Activated CD8-positive, alpha-beta memory T cell treated with anti-CD3 and anti-CD28 coated beads, Interleukin-2, amount 50 U/mL, for 24 hours (primary cell): Measurements from ENCODE around the gene NTM.

ENCODE experiments used
- DNase-seq: peaks from one replicate; pipeline ENCODE4 v3.0.0-alpha.2; 2020; ENCODE audit errors: extremely low read depth

NTM gene

GRCh38 chr11:132256528-132257279, 886.3 kb downstream of the NTM start:
- DNase-seq: no peak

- DNase-seq: no peak
These were observed 887.5 kb downstream of the NTM start for GRCh38 chr11:132257871-132258270.

GRCh38 chr11:132258875-132259274, 888.5 kb downstream of the NTM start:
- DNase-seq: no peak

- no peak for DNase-seq
These were observed 890.2 kb downstream of the NTM start for GRCh38 chr11:132260636-132261035.

GRCh38 chr11:132263241-132263640, 892.8 kb downstream of the NTM start:
- DNase-seq: no peak

GRCh38 chr11:132263875-132264274, 893.5 kb downstream of the NTM start:
- DNase-seq: no peak

GRCh38 chr11:132264616-132265015, 894.2 kb downstream of the NTM start:
- DNase-seq: no peak

GRCh38 chr11:132278801-132279574, 908.6 kb downstream of the NTM start:
- no peak for DNase-seq

- no peak for DNase-seq
These were observed 913.6 kb downstream of the NTM start for GRCh38 chr11:132284048-132284447.

- DNase-seq: no peak
These were observed 914.2 kb downstream of the NTM start for GRCh38 chr11:132284611-132285010.

- DNase-seq: no peak
These were observed 915.2 kb downstream of the NTM start for GRCh38 chr11:132285631-132286030.

- DNase-seq: no peak
These were observed 915.7 kb downstream of the NTM start for GRCh38 chr11:132286106-132286505.

GRCh38 chr11:132288036-132288435, 917.6 kb downstream of the NTM start:
- no peak for DNase-seq

GRCh38 chr11:132289590-132290256, 919.3 kb downstream of the NTM start:
- DNase-seq: no peak

GRCh38 chr11:132293586-132293985, 923.2 kb downstream of the NTM start:
- DNase-seq: no peak

GRCh38 chr11:132296946-132297610, 926.7 kb downstream of the NTM start:
- DNase-seq: no peak

GRCh38 chr11:132298357-132298756, 927.9 kb downstream of the NTM start:
- DNase-seq: no peak

GRCh38 chr11:132300283-132300682, 929.9 kb downstream of the NTM start:
- no peak for DNase-seq

- no peak for DNase-seq
These were observed 931.0 kb downstream of the NTM start for GRCh38 chr11:132301465-132301864.

GRCh38 chr11:132301900-132302299, 931.5 kb downstream of the NTM start:
- no peak for DNase-seq

- no peak for DNase-seq
These were observed 937.0 kb downstream of the NTM start for GRCh38 chr11:132307309-132308020.
